Stimulated activated CD4-positive, alpha-beta T cell treated with anti-CD3 and anti-CD28 coated beads, Interleukin-1b, Interleukin-23, amount 100 ng/mL, for 1 hour (primary cell): ENCODE measurements around the gene PDE4B.

ENCODE experiments used
- DNase-seq, 2 donors: peaks; one replicate each; pipeline ENCODE4 v3.0.0-alpha.2; 2020; ENCODE audit warnings: low read depth in 2 of 2

PDE4B gene

DNA sequence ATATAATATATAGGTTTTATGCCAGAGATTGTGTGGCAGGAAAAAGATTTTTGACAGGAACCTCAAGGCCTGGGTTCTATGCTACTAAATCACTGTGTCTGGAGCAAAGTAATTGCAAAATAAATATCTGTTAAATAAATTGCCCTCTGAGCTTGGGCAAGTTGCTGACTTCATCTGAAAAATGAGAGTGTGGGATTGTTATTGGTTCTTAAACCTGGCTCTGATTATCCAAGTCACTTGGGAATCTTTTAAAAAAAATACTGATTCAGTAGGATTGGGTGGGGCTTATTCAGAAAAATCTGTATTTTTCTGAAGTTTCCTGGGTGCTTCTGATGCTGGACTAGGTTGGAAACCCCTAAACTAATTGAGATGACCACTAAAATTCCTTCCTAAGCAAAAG lies 567.1 kb downstream of the PDE4B start:
- DNase-seq, result no peak

DNA sequence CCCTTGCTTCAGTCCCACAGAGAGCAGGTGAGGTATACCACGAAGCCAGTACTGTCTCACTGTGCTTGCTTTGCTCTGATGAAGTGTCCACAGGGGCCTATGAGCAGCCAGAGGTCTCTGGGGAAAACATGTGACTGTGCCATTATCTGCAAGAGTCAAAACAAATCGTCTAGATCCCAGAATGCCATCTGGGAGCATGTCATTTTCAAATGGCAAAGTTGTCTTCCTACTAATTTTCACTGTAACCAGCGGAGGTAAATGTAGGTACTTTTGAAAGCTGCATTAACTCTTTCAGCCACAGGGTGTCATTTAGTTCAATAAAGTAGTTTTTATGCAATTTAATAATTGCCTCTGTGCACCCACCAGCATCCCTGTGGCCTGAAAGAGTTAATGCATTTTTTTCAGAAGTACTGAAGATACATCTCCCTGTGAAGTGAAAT lies 567.6 kb downstream of the PDE4B start:
- no peak for DNase-seq

DNA sequence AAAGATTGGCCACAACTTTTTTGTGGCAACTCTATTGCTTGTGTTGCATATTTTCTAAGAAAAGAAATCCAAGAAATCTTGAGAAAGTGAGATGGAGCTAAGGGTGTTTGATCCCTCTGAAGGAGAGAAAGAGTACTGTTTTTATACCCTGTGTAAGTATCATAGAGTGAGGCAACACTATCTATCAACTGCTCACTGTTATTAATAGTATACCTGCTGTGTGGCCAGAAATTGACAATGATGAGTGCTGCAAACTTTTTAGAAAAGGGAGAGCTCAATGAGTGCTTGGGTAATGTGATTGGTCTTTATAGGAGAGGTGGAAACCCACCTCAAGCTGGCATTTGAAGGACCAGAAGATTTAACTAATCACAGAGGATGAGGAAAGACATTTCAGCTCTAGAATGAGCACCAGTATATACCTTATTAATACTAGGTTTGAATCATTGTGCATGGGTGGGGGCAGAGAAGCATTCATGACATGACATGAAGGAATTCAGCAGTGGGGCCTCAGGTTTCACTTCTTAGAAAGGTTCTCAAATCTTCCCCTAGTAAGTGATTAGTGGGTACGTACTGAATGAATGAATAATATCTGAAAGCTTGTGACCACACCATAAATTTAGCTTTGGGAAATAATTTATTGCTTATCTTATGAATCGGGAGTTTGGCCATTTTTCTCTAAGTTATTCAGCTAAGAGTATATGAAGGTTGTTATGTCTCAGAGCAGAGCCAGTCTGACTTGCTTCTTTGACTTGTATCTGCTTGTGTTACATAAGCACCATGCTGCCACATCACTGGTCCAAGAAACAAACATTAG lies 572.1 kb downstream of the PDE4B start:
- no peak for DNase-seq

DNA sequence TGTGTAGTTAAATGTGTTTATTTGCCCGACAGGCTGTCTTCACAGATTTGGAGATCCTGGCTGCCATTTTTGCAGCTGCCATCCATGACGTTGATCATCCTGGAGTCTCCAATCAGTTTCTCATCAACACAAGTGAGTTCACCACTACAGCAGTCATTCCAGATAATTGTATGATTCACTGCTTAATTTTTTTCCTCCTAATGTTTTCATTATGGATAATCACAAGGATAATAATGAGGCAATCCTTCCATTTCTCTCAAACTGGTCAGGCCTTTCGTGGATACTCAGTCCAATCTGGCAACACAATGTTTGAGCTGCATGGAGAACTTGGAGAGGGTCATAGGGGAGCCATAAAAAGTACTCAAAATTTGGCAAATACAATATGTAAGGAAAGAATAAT lies 572.9 kb downstream of the PDE4B start:
- DNase-seq, result no peak

DNA sequence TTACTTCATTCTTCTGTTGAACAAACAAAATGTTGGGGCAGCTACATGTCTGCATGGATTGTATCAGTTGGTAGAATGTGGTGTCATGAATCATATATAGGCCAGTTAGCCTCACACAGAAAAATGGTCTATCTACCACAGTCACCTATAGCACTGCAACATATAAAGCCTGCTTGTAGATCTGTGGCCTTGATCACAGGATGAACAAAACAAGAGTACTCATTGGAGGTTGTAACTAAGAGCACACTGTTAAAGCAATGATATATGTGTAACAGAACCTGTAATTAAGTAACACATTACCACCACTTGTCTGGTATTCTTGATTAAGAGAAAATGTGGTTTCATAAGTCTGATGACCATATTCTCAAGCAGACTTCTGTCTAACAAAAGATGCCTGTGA lies 573.9 kb downstream of the PDE4B start:
- no peak for DNase-seq

DNA sequence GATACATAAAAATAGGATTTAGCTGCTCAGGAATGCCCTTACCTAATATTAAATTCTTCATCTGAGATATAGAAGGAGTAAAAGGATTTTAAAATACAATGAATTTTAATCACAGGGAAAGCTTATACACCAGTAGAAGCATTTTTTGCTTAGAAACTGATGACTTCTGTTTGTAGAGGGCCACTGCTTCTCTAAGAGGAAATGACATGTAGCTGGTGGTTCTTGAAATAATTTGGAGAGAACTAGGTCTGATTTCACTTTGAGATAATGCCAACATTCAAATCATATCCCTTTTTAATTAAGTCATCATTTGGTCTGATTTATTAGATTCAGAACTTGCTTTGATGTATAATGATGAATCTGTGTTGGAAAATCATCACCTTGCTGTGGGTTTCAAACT lies 574.7 kb downstream of the PDE4B start:
- DNase-seq, result no peak

DNA sequence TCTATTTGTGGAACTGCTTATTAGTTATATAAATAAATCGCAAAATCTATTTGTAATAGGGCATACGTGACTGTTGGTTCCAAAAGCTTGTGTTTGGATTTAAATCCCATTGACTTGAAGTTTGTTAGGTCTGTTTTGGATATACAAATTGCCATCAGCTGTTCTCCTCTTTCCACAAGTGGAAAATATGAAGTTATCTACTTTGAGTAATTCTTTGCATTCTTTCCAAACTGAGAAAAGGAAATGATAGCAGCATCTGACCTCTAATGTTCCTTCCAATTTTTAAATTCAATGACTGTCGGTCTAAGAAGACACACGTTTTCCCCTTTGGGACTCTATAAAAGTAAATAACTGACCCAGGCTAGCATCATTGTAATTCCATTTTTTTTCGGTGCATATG lies 575.6 kb downstream of the PDE4B start:
- DNase-seq, result no peak

DNA sequence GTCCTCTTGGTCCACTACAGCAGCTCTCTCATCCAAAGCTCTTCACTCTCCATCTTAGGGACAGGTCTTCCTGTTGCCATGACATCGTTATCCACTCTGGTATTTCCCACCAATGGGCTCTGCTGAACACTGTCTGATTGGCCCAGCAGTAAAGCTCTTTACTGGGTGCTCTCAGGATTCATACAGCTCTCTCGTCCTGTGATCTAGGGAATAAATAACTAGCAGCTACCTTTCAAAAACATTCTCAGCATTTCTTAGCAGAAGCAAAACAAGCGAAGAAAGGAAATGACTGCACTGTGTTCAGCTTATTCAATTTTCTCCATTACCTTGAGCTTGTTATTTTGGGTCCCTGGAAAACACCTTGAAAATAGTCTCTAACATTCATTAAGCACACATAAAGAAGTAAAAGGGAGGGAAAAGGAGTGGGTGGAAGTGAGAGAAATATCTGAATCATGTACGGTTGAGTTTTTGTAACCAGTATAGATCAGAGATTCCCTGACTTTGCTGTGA lies 577.8 kb downstream of the PDE4B start:
- DNase-seq, result no peak

DNA sequence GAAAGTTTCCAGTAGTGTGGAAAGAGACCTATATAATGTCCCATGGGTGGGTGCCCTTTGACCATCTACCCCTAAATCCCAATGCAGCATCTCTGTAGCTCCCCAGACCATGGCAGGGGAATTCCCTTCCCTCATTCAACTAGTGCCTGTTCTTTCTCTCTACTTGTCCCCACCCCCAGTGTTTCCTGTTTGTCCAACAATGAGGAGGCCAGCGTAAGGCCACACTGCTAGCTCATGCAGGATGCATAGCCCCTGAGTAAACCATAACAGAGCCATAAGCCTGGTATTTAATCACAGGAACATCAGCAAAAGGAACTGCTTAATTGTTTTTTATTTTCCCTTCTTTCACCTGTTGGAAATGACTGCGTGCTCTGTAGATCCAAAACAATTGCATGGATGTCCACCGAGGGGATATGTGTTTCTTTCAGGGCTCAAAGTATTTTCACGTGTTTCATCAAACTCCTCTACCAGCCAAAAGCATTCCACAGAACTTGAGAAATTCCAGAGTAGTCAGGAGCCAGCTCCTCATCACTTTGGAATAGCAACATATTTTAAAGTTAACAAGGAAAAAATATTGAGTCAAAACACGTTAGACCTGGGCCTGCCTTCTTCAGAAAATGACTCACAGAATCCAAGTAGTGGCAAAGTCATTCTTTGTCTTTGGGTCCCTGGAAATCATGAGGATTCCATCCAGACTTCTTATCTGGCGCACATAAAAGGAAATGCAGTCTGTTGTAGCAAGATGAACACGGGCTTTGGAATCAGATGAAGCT lies 578.7 kb downstream of the PDE4B start:
- no peak for DNase-seq

DNA sequence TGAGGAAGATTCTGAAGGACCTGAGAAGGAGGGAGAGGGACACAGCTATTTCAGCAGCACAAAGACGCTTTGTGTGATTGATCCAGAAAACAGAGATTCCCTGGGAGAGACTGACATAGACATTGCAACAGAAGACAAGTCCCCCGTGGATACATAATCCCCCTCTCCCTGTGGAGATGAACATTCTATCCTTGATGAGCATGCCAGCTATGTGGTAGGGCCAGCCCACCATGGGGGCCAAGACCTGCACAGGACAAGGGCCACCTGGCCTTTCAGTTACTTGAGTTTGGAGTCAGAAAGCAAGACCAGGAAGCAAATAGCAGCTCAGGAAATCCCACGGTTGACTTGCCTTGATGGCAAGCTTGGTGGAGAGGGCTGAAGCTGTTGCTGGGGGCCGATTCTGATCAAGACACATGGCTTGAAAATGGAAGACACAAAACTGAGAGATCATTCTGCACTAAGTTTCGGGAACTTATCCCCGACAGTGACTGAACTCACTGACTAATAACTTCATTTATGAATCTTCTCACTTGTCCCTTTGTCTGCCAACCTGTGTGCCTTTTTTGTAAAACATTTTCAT lies 579.9 kb downstream of the PDE4B start:
- DNase-seq, result no peak

DNA sequence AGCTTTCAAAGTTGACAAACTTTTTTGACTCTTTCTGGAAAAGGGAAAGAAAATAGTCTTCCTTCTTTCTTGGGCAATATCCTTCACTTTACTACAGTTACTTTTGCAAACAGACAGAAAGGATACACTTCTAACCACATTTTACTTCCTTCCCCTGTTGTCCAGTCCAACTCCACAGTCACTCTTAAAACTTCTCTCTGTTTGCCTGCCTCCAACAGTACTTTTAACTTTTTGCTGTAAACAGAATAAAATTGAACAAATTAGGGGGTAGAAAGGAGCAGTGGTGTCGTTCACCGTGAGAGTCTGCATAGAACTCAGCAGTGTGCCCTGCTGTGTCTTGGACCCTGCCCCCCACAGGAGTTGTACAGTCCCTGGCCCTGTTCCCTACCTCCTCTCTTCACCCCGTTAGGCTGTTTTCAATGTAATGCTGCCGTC lies 580.5 kb downstream of the PDE4B start:
- no peak for DNase-seq

DNA sequence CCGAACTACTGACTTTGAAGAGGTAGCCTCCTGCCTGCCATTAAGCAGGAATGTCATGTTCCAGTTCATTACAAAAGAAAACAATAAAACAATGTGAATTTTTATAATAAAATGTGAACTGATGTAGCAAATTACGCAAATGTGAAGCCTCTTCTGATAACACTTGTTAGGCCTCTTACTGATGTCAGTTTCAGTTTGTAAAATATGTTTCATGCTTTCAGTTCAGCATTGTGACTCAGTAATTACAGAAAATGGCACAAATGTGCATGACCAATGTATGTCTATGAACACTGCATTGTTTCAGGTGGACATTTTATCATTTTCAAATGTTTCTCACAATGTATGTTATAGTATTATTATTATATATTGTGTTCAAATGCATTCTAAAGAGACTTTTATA lies 581.5 kb downstream of the PDE4B start:
- no peak for DNase-seq

DNA sequence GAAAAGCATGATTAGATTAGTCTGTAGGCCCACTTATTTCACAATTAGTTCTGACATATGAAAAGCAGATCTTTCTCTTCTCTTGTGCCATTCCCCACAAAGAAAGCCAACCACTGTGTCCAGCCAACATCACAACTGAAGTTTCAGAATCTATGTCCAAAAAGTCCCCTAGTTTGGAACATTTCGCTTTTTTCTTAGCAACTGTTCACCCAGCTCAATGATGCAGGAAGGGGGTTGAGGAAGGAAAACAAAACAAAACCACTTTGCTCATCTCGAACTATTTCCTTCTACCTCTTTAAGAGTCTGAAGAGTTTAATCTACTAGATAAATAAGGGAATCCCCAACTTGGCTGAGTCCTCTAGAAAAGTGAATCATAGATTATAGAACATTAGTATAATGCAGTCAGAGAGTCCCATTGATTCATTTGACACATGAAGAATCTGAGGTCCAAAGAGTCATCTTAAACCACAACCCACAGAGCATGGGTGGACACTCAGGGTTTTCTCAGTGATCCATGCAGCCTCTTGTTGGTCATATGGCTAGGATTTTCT lies 581.9 kb downstream of the PDE4B start:
- no peak for DNase-seq

DNA sequence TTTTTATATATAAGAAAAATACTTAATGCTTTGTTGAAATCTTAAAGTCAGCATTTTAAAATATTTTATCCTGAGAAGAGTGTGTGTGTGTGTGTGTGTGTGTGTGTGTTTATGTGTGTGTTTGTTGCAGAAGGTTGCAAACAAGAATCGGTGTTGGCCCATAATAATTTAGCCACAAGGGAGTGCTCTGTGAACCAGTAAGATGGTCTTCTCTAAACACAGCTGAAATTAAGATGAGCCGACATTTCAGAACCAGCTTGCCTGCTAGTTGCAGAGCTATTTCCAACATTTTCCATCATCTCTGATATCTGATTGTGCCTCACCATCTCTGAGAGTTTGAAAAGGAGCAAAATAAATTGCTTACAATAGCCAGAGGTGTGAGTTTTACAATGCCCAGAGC lies 582.4 kb downstream of the PDE4B start:
- DNase-seq, result no peak

DNA sequence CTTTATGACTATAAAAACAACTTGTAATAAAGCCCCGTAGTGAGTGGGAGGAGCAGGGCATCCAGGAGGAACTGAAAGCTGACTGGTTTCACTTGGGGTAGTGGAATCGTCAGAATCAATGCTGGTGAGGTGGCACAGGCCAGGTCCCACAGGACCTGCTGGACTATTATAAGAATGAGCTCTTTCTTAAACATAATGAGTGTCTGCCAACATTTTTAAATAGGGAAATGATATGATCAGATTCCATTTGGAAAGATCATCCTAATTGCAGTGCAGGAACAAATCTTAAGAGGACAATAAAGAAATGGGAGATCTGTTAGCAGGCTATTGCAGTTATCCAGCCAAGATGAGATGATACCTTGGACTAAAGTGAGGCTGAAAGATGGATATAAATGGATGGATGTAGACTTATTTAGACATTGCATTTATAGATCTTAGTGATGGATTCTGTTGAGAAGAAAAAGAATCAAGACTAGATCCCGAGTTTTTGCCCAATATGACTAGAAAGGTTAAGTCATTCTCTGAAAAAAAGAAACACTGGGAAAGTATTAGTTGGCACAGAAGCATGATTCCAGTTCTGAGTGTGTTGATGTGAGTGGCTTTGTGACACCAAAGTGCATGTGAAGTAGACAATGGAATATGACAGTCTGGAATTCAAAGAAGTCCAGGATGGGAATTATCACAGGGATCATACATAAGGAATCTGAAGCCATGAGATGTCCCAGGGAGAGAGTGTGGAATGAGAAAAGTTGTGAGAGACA lies 587.9 kb downstream of the PDE4B start:
- no peak for DNase-seq

DNA sequence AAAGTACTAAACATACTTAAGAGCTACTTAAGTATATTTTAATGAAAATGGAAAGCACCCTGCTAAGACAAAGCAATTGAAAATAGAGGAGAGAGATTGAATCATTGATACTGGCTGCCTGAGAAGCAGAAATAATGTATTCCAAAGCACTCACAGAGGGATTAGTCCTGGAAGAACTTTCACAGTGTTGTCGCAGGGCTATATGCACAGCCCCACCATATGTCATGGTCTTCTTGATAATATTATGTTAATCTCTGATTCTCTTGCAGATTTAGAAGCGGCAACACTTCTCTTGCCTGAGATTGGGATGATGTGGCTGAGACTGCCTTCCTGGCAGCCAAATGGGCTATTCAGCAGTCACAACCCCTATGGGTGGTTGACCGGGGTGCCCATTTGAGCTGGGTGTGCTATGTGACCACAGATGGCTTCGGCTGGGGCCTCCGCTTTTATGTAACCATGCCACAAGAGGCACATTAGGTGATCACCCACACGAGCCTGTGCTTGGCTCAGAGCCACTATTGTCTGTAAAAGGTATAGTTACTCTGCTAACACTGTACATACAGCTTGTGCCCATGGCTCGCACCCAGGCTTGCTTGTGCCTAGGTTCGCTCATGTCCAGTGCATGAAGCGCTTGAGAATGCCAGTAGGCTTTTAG lies 589.1 kb downstream of the PDE4B start:
- no peak for DNase-seq

DNA sequence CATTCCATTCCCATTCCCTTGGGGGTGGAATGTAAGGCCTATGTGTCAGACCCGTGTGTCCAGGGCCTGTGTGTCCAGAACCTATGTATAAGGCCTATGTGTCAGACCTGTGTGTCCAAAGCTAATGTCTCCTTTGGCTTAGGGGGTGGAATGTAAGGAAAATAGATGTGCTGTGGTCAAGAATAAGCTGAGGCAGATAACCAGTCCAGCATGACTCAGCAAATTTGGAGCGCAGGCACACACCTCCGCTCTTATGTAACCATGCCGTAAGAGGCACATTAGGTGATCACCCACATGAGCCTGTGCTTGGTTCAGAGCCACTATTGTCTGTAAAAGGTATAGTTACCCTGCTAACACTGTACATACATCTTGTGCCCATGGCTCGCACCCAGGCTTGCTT lies 590.5 kb downstream of the PDE4B start:
- DNase-seq, result no peak

DNA sequence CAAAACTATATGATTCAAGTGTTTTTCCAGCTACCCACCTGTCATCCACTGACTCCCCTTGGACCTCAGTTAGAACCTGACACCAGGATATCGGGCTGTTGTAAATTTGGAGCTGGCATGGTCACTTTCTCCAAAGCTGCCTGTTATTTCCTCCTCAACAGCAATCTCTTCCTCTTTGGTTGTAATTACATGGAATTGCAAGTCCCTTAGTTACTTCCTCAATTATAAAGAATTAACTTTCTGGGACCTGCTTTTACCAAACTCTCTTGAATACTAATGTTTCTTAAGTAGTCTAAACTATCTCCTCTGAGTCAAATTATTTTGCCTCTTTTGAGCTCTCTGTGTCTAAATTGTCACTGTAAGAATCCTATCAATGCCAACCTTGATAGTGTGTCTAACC lies 590.9 kb downstream of the PDE4B start:
- DNase-seq, result no peak

DNA sequence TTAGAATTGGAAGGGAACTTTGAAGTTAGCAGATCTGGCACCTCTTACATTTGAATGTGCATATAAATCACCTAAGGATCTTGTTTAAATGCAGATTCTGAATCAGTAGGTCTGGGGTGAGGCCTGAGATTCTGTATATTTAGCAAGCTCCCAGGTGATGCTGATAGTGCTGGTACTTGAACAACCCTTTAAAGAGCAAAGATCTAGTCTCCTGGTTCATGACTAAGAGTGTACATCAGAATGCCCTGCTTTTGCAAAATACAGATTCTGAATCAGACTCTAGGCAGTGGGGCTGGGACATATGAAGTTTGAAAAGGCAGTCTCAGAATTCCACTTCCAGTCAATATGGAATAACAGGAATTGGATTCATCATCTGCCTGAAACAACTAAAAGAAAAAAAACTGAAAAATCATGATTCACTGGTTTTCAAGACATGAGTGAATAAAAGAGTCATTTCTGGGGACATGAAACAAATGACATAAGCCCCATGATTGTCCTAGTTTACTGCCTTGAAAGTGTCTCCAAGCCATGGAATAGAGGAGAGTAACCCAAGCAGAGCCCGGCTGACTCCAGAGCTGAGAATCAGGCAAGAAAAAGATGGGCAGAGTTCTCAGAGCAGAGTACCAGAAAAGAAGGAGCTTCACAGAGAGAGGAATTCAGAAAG lies 591.7 kb downstream of the PDE4B start:
- no peak for DNase-seq

DNA sequence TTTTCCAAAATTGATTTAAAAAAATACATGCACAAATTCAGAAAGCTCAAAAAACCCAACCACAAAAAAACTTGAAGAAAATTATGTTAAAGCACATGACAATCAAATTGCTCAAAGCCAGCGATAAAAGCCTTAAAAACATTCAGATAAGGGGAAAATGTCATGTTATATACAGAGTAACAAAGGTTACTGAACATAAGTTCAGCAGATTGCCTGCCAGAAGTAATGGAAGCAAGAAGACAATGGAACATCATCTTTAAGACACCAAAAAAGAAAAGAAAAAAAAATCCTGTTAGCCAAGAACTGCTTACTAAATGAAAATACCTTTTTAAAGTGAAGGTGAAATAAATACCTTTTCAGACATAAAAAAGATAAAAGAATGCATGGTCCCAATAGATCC lies 594.0 kb downstream of the PDE4B start:
- DNase-seq, result no peak

DNA sequence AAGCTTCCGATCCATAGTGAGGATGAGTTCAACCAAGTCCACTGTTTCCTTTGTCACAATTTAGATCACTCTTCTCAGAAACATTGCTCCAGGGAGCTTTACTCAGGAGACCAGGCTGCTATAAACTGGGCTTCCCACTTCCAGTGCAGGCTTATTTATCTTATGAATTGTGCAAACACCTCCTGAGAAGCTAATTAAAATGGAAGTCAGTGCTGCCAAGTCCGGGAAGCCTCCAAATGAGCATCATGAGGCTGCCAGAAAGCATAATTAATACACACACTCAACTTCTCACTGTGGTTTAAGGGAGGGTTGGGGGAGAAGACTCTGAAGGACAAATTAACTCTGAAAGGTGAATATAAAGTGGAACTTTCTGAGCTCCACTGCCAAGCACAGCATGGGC lies 596.2 kb downstream of the PDE4B start:
- DNase-seq, result no peak
